Neural crest cell (in vitro differentiated cells): ENCODE results near the gene NFKB2. TPM values are rescaled to one million over a fixed set of nuclear protein-coding genes. Genes with fewer than 3 reads are reported as not detected.
A peak's percentile ranks its signal among the peaks of the same experiment; 100 is the strongest.

ENCODE experiments used
- DNase-seq: peaks from one replicate; pipeline ENCODE4 v3.0.0; 2021; ENCODE audit warnings: low read depth, mixed read lengths, low spot score
- H3K27ac Mint-ChIP-seq: one replicate; pipeline ENCODE4 v1.8.0; 2021; ENCODE audit warnings: mild to moderate bottlenecking, mixed read lengths; ENCODE audit not compliant: unreplicated experiment
- H3K27me3 Mint-ChIP-seq: 2 replicates; pipeline ENCODE4 v1.8.0; 2021; ENCODE audit warnings: low read depth, mild to moderate bottlenecking, mixed read lengths
- H3K36me3 Mint-ChIP-seq: 2 replicates; pipeline ENCODE4 v1.8.0; 2021; ENCODE audit warnings: low read depth, mild to moderate bottlenecking, mixed read lengths
- H3K4me1 Mint-ChIP-seq: 2 replicates; pipeline ENCODE4 v1.8.0; 2021; ENCODE audit warnings: mixed read lengths
- H3K4me3 Mint-ChIP-seq: one replicate; pipeline ENCODE4 v1.8.0; 2021; ENCODE audit warnings: mild to moderate bottlenecking, mixed read lengths
- H3K9me3 Mint-ChIP-seq: 2 replicates; pipeline ENCODE4 v1.8.0; 2021; ENCODE audit warnings: mixed read lengths
- CTCF ChIP-seq: fragments of 200-600 bp; sonication (generic); conservative IDR thresholded peaks from 2 replicates; pipeline ENCODE4 v1.5.0; 2021; ENCODE audit warnings: antibody characterized with exemption, mild to moderate bottlenecking
- total RNA-seq: library from RNA; stranded (reverse); gene quantifications from 2 replicates; pipeline ENCODE4 v1.2.1, GENCODE V29; 2021

NFKB2 gene
- total RNA-seq, 1 donor from 2014 or later: 26.1 TPM

DNA sequence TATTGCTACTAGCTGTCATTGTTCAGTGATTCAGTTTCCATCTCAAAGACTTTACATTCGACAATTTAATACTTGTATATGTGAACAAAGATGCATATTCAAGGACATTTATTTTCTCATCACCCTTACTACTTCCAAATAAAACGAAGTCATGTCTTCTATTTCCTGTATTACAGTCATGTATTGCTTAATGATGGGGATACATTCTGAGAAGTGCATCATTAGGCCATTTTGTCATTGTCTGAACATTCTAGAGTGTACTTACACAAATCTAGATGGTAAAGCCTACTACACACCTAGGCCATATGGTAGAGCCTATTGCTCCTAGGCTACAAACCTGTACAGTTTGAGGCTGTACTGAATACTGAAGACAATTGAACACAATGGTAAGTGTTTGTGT is 49.3 kb downstream of the NFKB2 start:
- H3K36me3 Mint-ChIP-seq: no peaks in the 10 kb centered on the region
- H3K4me1 Mint-ChIP-seq: peaks cover 10% of the 10 kb centered on the region
- no peak for TF ChIP-seq CTCF
- H3K9me3 Mint-ChIP-seq: no peaks in the 10 kb centered on the region
- H3K4me3 Mint-ChIP-seq: no peak overlapping the region
- H3K27me3 Mint-ChIP-seq: peaks cover 3% of the 10 kb centered on the region
- DNase-seq: no peak
- H3K27ac Mint-ChIP-seq: no peak overlapping the region

DNA sequence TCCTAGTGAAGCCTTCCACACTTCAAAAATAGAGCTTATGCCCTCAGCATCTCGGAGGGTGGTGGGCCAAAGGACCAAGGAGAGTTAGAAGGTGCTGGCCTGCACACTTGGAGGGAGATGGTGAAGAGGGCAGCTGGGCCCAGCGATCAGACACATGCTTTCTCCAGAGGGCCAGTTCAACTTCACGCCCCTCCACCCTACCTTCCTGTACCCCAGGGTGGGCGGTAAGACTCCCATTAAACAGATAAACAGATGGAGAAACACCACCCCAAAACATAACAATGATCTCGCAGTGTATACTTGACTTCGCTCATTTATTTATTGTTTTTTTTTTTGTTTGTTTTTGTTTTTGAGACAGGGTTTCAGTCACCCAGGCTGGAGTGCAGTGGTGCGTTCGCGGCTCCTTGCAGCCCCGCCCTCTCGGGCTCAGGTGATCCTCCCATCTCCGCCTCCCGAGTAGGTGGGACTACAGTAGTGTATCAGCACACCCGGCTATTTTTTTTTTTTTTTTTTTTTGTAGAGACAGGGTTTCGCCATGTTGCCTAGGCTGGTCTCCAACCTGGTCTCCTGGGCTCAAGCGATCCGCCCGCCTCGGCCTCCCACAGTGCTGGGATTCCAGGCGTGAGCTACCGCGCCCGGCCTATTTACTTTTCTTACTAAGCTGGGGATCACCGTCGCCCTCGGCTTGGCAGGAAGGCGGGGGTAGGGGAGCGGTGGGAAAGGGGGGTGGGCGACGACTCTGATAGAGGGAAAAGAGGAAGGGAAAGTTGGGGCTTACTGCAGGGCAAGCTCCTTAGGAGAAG is 54.0 kb downstream of the NFKB2 start:
- Mint-ChIP-seq H3K4me3 (peak overlapping the region; percentile 93), H3K27me3 (peaks cover 3% of the 10 kb centered on the region), H3K4me1 (peaks cover 23% of the 10 kb centered on the region), H3K36me3 (no peaks in the 10 kb centered on the region), H3K27ac (peak overlapping the region; percentile 35), H3K9me3 (no peaks in the 10 kb centered on the region)
- no peak for DNase-seq
- no peak for TF ChIP-seq CTCF

- H3K27me3 Mint-ChIP-seq: peaks cover 3% of the 10 kb centered on the region
- peaks cover 23% of the 10 kb centered on the region for H3K4me1 Mint-ChIP-seq
Measured at GRCh38 chr10:102450124-102450373, 54.5 kb downstream of the NFKB2 start.

GRCh38 chr10:102450374-102451104 is 55.0 kb downstream of the NFKB2 start:
- Mint-ChIP-seq H3K4me3 (peak overlapping the region; percentile 93), H3K27ac (peak overlapping the region; percentile 35), H3K4me1 (peaks cover 23% of the 10 kb centered on the region), H3K9me3 (no peaks in the 10 kb centered on the region), H3K27me3 (peaks cover 3% of the 10 kb centered on the region), H3K36me3 (no peaks in the 10 kb centered on the region)
- no peak for TF ChIP-seq CTCF
- peak; percentile 56 for DNase-seq

More at GRCh38 chr10:102450124-102450373, 54.5 kb downstream of the NFKB2 start:
- TF ChIP-seq CTCF: no peak
- Mint-ChIP-seq H3K27ac (peak overlapping the region; percentile 35), H3K9me3 (no peaks in the 10 kb centered on the region), H3K36me3 (no peaks in the 10 kb centered on the region), H3K4me3 (peak overlapping the region; percentile 93)
- DNase-seq: no peak

GRCh38 chr10:102451105-102451969 is 55.8 kb downstream of the NFKB2 start, which contains the start of gene C10orf95:
Gene C10orf95, minus strand, starts transcription at chr10:102451543. Its CDS starts 450 bp downstream, at chr10:102451093.
- Mint-ChIP-seq H3K27ac (no peak within 1 kb of the TSS), H3K4me3 (peak within 1 kb of the TSS; percentile 90)

More at GRCh38 chr10:102451105-102451969, 55.8 kb downstream of the NFKB2 start, which contains the start of gene C10orf95:
- DNase-seq: no peak
- Mint-ChIP-seq H3K27me3 (peaks cover 3% of the 10 kb centered on the region), H3K9me3 (no peaks in the 10 kb centered on the region), H3K4me1 (peaks cover 23% of the 10 kb centered on the region), H3K36me3 (no peaks in the 10 kb centered on the region)
- TF ChIP-seq CTCF: no peak
